ENCODE data around the gene GNAT2. TPM values are rescaled to one million over a fixed set of nuclear protein-coding genes. Genes with fewer than 3 reads are reported as not detected.
A peak's percentile ranks its signal among the peaks of the same experiment; 100 is the strongest.

The GNAT2 gene
- total RNA-seq, 1 donor from 2014 or later, result not detected

- peaks cover 5% of the 10 kb centered on the region for H3K4me1 Mint-ChIP-seq (ENCODE audit: unreplicated experiment)
- TF ChIP-seq CTCF (IDR thresholded peaks at IDR 0.05), result no peak
- H3K9me3 Mint-ChIP-seq (ENCODE audit: unreplicated experiment), result no peaks in the 10 kb centered on the region
- DNase-seq (ENCODE audit: extremely low spot score, unreplicated experiment), result peak; percentile 75
- no peak overlapping the region for H3K4me3 Mint-ChIP-seq (ENCODE audit: unreplicated experiment)
- no peak overlapping the region for H3K27ac Mint-ChIP-seq (ENCODE audit: unreplicated experiment)
- H3K27me3 Mint-ChIP-seq (ENCODE audit: unreplicated experiment), result no peaks in the 10 kb centered on the region
- peaks cover 36% of the 10 kb centered on the region for H3K36me3 Mint-ChIP-seq (ENCODE audit: unreplicated experiment)
These were observed 11.6 kb upstream of the GNAT2 start for GRCh38 chr1:109630898-109631512.

GRCh38 chr1:109630081-109630897 lies 10.9 kb upstream of the GNAT2 start:
- Mint-ChIP-seq H3K27ac (ENCODE audit: unreplicated experiment) (no peak overlapping the region), H3K9me3 (ENCODE audit: unreplicated experiment) (no peaks in the 10 kb centered on the region), H3K36me3 (ENCODE audit: unreplicated experiment) (peaks cover 39% of the 10 kb centered on the region), H3K4me1 (ENCODE audit: unreplicated experiment) (peaks cover 2% of the 10 kb centered on the region), H3K4me3 (ENCODE audit: unreplicated experiment) (no peak overlapping the region), H3K27me3 (ENCODE audit: unreplicated experiment) (no peaks in the 10 kb centered on the region)
- TF ChIP-seq CTCF (IDR thresholded peaks at IDR 0.05), result peak; percentile 47
- no peak for DNase-seq (ENCODE audit: extremely low spot score, unreplicated experiment)

GRCh38 chr1:109629372-109630030 lies 10.1 kb upstream of the GNAT2 start:
- no peaks in the 10 kb centered on the region for H3K9me3 Mint-ChIP-seq (ENCODE audit: unreplicated experiment)
- peaks cover 2% of the 10 kb centered on the region for H3K4me1 Mint-ChIP-seq (ENCODE audit: unreplicated experiment)
- no peak overlapping the region for H3K27ac Mint-ChIP-seq (ENCODE audit: unreplicated experiment)
- no peak overlapping the region for H3K4me3 Mint-ChIP-seq (ENCODE audit: unreplicated experiment)
- TF ChIP-seq CTCF (IDR thresholded peaks at IDR 0.05), result no peak
- H3K36me3 Mint-ChIP-seq (ENCODE audit: unreplicated experiment), result peaks cover 39% of the 10 kb centered on the region
- H3K27me3 Mint-ChIP-seq (ENCODE audit: unreplicated experiment), result no peaks in the 10 kb centered on the region
- no peak for DNase-seq (ENCODE audit: extremely low spot score, unreplicated experiment)

GRCh38 chr1:109628540-109629321 lies 9.3 kb upstream of the GNAT2 start:
- Mint-ChIP-seq H3K27ac (ENCODE audit: unreplicated experiment) (no peak overlapping the region), H3K4me3 (ENCODE audit: unreplicated experiment) (no peak overlapping the region), H3K27me3 (ENCODE audit: unreplicated experiment) (no peaks in the 10 kb centered on the region), H3K4me1 (ENCODE audit: unreplicated experiment) (peaks cover 9% of the 10 kb centered on the region), H3K36me3 (ENCODE audit: unreplicated experiment) (peaks cover 39% of the 10 kb centered on the region), H3K9me3 (ENCODE audit: unreplicated experiment) (no peaks in the 10 kb centered on the region)
- DNase-seq (ENCODE audit: extremely low spot score, unreplicated experiment), result no peak
- TF ChIP-seq CTCF (IDR thresholded peaks at IDR 0.05), result no peak
